Non-pigmented ciliary epithelial cell (primary cell): ENCODE measurements around the gene C9orf152.
"Not testable (repeated sequence)": the region's sequence is repeated elsewhere in the genome, so short reads cannot be mapped to it uniquely, and the experiment has no call there.

ENCODE experiments used
- DNase-seq: peaks from one replicate; pipeline ENCODE4 v3.0.0-alpha.2; 2010; ENCODE audit warnings: low read depth

Gene C9orf152

DNA sequence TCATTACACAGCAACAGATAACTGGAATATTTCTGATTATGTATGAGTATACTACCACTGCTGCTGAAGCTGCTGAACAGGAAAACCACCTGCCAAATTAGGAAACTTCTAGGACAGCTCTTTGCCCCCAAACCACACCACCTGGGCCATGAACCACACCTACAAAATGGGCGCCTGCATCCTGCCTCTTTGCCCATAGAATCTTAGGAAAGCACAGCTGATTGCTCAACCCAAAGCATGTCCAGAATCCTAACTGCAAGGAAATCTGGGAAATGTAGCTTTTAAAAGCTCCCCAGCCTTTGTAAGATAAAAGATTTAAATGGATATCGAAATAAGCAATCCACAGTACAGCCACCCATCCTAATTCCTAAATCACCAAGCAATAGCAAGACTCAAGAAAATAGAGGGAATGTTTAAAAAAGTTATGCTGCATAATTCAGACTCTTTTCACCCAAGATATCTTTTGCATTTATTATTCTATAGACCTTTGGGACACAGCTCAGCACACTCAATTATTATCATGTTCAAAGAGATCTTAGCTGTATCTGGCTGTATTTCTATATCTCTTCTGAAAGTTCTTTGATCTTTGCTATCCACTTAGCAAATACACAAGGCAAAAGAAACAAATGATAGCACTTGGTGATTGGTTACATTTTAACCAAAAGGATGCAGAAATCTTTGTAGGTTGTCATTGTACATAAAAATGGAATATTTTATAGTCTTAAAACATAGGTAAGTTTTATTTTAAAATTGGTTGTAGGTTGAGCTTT lies 6.8 kb upstream of the C9orf152 start:
- DNase-seq: no peak

DNA sequence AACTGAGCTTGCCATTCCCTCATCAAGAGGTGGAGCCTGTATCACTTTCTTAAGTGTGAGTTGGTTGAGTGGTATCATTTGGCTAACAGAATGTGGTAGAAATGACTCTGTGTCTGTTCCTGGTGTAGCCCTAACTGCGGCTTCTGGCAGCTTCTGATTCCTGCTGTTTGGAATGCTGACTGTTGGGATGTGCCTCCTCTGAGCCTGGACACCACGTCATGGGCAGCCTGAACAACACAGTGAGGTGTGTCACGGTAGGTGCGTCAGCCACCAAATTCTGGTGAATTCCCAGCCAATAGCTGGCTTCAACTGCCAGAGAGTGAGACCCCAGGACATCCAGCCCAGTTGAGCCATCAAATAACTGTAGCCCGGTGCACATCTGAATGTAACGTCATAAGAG lies 6.1 kb upstream of the C9orf152 start:
- DNase-seq: no peak

DNA sequence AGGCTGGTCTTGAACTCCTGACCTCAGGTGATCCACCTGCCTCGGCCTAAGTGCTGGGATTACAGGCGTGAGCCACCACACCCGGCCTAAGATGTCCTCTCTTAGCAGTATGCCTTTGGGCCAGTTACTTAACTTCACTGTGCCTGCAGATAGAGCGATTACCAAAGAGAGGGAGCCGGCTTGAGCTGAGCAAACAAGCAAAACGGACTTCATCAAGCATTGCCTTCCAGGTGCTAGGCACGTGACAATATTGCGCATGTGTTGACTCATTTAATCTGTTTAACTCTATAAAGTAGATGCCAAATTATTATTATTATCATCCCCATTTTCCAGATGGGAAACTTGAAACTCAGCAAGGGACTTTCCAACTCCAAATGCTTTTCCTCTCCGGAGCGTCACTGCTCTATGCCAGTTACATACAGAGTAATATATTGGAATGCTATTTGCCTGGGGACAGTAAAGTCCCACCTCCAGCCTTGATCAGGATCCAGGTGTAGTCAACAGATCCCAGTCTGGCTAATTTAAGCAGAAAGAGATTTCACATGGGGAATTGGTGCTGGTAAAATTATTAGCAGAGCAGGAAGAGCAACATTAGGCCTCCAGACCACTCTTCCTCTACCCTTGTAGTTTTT lies 5.6 kb upstream of the C9orf152 start:
- DNase-seq: no peak

DNA sequence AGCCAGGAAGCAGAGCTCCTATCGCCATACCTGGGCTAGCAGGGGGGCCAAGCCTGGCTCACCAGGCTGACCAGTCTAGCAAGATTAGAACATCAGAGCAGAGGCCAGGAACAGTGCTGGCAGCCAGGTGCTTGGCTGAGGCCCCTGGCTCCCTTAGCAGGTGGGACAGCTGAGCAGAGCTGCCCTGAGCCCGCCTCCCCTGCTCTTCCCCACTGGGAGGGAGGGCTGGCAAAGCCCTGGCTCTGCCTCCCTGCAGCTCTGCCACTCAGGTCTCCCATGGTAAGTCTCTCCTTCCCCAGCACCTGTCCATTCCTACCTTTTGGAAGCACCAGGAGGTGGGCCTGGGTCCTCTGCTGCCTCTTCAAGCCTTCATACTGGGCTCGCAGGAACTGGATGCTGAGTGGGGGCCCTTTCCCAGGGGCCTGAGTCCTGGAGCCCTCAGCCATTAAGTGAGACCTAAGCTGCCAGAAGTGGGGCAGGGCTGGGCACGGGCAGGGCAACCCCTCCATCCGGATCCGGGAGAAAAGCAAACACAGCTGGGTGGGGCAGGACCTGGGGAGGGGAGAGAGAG lies 803 bp downstream of the C9orf152 start:
- no peak for DNase-seq

DNA sequence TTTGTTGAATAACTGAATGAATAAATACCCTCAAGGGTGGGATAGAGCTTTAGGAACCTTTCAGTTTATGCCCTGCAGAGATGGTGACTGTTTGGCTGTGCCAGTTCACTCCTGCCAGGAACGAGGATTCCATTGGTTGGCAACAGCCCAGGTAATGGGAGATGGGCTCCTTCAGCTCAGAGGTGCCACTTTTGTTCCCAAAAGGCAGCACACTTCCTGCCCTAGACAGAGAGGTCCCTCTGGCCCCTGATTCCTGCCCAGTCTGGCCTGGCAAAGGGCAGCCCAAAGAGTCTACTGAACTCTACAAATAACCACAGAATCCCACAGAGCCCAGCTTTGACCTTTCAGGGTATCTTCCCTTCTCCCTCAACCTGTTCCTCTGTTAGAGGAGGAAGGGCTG lies 1.6 kb downstream of the C9orf152 start:
- DNase-seq: no peak

DNA sequence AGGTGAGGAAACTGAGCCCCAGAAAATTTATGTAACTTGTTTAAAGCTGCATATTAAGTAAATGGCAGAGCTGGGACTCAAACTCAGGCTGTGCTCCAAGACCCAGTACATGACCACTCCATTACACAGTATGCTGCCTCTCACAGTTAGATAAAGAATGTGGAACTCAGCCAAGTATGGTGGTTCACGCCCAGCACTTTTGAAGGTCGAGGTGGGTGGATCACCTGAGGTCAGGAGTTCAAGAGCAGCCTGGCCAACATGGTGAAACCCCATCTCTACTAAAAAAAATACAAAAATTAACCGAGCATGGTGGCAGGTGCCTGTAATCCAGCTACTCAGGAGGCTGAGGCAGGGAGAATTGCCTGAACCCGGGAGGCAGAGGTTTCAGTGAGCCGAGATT lies 2.3 kb downstream of the C9orf152 start:
- DNase-seq: not testable (repeated sequence)

DNA sequence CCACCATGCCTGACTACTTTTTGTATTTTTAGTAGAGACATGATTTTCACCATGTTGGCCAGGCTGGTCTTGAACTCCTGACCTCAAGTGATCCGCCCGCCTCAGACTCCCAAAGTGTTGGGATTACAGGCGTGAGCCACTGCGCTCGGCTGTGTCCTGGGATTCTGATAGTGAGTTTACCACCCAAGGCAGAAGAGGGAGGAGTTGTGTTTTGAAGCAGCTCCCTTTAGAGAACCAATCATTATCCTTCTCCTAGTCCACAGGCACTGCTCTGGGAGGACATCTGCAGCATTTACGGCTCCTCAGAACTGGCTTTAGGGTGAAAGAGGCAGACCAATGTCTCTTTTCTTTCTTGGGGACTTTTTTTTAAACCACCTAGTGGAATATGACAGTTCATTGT lies 5.7 kb downstream of the C9orf152 start:
- DNase-seq: no peak

DNA sequence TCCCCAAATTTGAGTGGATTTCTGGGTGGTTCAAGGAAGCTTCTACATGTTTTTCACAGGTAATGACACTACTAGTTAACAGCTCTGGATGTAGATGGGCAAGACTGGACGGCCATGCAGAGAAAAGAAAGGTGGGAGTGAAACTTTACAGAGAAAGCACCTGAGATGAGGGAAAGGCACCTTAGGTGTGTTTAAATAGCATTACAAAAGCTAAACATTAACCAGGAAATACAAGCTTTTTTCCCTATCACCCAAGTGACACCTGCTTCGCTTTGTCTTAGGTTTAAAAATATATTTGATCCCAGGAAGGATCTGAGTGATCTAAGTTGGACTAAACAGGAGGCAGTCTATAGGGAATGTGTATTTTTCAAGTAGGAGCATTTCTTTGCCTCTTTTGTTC lies 8.3 kb downstream of the C9orf152 start:
- no peak for DNase-seq

DNA sequence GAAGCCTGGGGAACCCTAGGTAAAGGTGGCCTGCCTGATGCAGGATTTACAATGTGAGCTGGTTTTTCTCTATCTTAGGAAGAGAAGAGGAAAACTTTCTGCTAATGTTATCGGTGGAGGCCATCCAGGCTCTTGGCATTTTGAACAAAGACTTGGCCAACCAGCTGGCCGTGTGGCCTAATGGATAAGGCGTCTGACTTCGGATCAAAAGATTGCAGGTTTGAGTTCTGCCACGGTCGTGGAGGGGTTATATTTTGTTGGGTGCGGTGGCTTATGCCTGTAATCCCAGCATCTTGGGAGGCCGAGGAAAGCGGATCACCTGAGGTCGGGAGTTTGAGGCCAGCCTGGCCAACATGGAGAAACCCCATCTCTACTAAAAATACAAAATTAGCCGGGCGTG lies 9.6 kb downstream of the C9orf152 start:
- no peak for DNase-seq

DNA sequence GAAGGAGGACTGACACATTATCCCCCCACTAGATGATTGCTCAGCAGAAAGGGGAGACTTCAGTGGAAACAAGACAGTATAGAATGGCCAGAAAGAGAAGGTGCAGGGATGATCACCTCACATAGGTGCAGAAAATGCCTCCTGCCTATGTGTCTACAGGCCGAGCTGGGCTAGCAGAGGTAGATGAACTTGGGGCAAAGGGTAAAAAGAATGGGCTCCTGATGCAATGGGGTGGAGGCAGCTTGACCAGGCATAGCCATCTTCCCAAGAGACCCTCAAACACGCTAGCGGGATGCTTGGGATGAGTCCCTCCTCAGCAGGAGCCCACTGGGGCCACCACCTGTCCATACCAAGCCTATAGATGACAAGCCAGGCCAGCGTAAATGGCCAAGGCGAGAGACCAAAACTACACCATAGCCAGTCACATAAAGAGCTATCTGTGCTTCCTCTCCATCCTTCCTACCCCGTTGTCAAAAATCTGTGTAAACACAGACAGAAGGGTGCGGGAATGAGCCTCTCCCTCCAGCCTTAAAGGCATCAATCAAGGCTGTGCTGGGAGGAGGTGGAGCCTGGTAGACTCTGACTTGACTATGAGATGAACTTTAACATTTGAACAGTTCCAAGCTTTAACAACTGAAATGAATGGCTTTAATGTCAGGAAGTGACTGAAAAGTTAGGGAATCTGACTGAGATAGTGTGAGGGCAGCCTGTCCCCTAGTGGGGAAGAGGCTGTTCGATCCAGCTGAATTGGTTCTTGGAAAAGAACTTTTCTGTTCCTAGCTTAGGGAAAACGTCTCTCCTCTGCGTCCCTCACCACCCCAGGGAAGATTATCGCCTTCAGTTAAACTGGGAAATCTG lies 10.4 kb downstream of the C9orf152 start:
- DNase-seq: no peak

DNA sequence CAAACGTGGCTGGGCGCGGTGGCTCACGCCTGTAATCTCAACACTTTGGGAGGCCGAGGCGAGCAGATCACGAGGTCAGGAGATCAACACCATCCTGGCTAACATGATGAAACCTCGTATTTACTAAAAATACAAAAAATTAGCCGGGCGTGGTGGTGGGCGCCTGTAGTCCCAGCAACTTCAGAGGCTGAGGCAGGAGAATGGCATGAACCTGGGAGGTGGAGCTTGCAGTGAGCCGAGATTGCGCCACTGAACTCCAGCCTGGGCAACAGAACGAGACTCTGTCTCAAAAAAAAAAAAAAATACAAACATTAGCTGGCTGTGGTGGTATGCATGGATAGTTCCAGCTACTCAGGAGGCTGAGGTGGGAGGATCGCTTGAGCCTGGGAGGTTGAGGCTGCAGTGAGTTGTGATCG lies 11.9 kb downstream of the C9orf152 start:
- not testable (repeated sequence) for DNase-seq

DNA sequence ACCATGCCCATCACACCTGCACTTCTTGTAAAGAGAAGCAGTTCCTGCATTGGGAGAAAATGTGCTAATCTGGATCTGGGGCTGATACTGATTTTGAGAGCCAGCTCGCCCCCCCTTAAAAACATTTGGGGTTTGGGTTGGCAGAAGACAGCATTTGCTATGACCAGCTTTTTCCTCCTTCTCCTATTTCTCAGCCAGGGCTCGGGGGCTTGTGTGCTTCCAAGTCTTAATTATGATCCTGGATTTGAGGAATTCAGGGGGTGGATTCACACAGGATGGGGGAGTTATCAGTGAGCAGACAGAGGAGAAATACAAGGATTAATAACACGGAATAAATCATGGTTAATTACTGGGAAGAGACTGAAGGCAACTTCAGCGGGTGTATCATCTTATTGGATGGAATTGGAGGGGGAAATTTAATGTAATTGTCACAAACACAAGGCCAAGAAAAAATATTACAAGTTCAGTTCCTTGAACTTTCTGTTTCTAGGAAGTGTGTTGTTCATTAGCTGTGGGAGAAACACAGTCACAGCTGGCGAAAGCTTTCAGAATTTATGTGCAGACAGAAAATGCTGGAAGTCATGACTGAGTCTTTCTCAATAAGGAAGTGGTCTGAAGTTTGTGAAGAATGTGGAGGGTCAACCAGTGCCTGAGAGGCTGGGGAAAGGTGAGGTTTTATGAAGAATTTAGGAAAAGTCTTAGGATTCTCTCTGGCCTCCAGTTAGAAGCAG lies 15.3 kb downstream of the C9orf152 start:
- peak; percentile 24 for DNase-seq

DNA sequence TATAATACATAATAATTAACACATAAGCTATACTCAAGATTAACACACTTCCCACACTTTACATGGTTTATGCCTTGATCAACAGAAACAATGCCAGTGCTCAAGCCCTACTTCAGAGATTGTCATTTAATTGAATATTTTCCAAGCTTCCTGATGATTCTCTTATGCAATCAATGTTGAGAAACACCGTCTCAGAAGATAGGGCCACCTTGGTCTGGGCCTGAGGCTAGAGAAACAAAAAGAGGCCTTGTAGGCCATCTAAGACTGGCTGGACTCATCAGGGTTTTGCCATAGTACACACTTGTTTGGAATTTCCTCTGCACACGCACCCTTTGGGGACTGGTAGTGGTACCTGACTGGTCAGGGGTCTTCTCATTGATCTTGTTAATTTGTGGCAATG lies 16.3 kb downstream of the C9orf152 start:
- no peak for DNase-seq

DNA sequence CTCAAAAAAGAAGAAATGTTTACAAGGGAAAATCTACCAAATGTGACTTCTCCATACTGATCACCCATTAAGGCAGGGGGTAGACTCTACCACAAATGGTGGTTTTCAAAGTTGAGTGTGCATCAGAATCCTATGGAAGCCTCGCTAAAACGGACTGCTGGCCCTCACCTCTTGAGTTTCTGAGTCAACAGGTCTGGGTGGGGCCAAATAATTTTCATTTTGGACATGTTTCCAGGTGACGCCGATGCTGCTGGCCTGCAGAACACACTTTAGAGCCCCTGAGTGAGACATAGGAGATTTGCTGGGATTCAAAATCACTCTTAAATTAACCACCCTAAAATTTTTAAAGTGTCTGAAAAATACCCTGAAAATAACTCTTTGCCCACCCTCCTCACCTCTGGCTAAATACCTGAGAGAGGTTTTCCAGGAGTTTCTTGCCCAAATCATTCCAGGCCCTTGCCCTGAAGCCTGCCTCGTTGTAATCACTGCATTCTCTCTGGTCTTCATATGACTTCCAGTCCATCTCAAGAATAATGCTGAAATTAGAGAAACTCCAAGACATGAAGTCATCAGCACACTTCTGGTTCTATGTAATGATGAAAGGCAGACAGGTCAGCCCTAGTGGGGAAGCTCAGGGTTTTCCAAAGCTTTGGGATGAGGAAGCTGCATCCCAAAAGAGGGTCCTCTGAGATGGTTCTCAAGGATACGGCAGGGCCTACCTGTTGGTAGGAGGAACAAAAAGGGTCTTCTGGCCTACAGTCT lies 18.2 kb downstream of the C9orf152 start:
- DNase-seq: no peak

DNA sequence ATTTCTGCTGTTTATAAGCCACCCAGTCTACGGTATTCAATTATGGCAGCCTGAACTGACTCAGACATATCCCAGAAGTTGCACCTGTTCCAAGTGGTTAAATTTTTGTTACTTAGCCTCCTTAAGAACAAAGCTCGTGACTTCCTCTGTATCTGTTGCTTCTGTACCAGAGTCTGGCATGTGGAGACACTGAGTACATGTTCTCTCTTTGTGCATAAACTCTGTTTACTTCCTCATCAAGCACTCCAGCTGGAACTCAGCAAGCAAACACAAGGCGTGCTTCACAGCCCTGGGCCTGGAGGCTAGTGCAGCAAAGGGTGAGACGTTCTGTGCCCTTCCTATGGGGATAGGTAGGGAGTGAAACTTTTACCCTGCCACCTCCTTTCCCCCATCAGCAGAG lies 19.0 kb downstream of the C9orf152 start:
- no peak for DNase-seq

DNA sequence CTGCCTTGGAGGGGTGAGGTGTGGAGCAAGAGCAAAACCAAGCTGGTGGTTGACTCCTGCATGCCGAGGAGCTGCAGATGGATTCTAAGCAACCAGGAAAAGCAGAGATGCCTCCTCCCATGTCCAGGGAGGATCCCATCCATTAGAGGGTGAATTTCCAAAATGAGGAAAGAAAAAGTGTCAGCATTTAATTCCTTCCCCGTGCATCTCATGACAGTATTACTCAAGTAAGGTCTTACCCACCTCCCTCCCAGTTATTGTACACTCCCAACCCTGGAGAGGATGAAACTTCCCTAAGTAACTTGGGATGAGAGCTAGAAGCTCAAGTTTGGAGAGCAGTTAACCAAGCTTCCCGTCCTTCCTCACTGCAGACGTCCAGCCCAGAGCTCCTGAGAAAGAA lies 19.9 kb downstream of the C9orf152 start:
- no peak for DNase-seq

DNA sequence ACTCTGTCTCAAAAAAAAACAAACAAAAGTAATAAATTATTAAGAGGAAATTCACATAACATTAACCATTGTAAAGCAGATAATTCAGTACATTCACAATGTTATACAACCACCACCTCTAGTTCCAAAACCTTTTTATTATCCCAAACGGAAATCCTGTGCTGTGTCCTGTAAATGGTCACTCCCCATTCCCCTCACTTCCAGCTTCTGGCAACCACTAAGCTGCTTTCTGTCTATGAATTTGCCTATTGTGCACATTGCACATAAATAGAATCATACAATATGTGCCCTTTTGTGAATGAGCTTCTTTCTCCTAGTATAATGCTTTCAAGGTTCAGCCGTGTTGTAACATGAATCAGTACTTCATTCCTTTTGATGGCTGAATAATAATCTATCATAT lies 20.8 kb downstream of the C9orf152 start:
- no peak for DNase-seq

DNA sequence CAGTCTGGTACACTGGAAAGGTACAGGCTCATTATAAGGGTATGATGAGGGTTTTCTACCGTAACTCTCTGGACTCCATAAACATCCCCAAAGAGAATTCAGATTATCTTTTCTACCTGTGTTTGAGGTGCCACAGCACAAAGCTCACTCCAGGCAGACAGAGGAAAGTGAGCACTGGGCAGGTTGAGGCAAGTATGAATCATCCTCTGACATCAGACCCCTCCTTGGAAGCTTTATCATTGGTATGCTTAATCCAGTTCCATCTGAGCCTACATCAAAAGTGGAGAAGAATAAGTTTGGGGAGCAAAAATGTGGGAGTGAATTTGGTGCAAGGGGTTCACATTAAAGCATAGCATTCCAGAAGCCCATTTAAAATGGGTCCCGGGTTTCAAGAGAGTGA lies 21.7 kb downstream of the C9orf152 start:
- DNase-seq: no peak

DNA sequence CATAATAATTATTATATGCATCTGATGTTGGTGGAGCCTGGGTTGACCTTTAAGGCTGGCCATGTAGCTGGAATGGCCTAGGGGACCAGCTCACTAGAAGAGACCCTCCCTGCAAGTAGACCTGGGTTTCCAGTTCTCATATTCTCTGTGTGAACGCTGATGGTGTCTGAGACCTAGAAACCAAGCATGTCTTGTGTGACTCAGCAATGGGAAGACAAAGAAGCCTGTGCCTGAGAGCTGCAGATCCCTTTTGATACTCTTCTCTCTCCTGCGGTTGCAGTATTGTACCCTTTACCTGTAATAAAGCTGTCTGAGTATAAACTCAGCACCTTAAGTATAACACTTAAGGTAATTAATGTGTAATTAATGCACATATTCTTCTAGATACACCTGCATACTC lies 22.2 kb downstream of the C9orf152 start:
- DNase-seq: no peak

DNA sequence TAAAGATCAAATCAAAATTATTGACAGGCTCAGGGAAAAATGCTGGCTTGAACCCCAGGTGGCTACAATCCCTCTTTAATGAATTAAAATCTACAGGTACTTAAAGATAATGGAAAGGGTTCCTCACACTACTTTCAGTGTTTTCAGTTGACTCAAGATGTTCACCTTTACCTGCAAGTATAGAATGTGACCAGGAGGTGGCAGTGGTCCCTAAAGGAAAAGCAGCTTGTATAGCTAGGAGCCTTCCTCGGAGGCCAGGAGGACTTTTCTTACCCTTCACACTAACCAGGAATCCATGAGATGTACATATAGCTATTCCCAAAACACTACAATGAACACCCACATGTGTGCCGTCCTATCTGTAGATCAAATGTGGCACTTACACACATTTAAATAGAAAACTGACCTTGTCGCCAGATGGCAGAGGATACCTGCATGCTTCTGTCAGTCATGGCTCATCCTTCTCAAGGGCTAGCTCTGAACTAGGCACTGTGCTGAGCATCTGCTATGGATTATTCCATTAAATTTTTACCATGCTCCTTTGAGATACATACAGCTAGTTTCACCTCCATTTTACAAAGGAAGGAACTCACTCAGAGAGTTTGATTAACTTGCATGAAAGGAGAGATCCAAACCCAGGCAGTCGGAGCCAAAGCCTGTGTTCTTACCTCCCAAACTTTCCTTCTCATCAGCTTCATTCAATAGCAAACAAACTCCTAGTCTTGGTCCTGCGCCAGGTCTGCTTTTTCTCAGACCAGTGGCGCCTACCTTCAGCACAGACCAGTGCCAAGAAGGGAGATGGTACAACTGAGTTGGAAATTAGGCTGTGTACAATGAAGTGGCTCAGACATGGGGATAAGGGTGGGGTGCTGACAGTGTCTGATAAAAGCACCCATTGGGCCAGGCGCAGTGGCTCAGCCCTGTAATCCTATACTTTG lies 24.5 kb downstream of the C9orf152 start:
- no peak for DNase-seq
